ENCODE data around the gene RIMKLB. TPM values are rescaled to one million over a fixed set of nuclear protein-coding genes. Genes with fewer than 3 reads are reported as not detected.
"Not testable (repeated sequence)": the region's sequence is repeated elsewhere in the genome, so short reads cannot be mapped to it uniquely, and the experiment has no call there.

The RIMKLB gene
- total RNA-seq, 4 donors from 2014 or later: 36.5 to 49.7 (median 43.5) TPM

- Histone ChIP-seq H3K4me3 (no peak overlapping the region), H3K27ac (no peak overlapping the region), H3K4me1 (no peaks in the 10 kb centered on the region), H3K9me3 (no peaks in the 10 kb centered on the region), H3K27me3 (no peaks in the 10 kb centered on the region), H3K36me3 (no peaks in the 10 kb centered on the region)
- TF ChIP-seq POLR2AphosphoS5 (IDR thresholded peaks at IDR 0.05): no peak
- TF ChIP-seq POLR2A (IDR thresholded peaks at IDR 0.05): no peak
- no peak for TF ChIP-seq CTCF (IDR thresholded peaks at IDR 0.05)
- TF ChIP-seq EP300 (IDR thresholded peaks at IDR 0.05): no peak
- ATAC-seq: no peak
- 93 to 100% methylated on average over 3 of the region's 3 CpGs for WGBS, 2 donors (ENCODE audit: low coverage in 1 of 2)
These were observed 118.8 kb downstream of the RIMKLB start for GRCh38 chr12:8816448-8817050.

- TF ChIP-seq POLR2A (IDR thresholded peaks at IDR 0.05) (no peak), CTCF (IDR thresholded peaks at IDR 0.05) (no peak), POLR2AphosphoS5 (IDR thresholded peaks at IDR 0.05) (no peak), EP300 (IDR thresholded peaks at IDR 0.05) (no peak)
- Histone ChIP-seq H3K9me3 (no peaks in the 10 kb centered on the region), H3K4me1 (no peaks in the 10 kb centered on the region), H3K4me3 (no peak overlapping the region), H3K27me3 (no peaks in the 10 kb centered on the region), H3K27ac (peak overlapping the region in 1 of 4 donors; percentile 13), H3K36me3 (no peaks in the 10 kb centered on the region)
- ATAC-seq: peak; percentile 34
- whole genome bisulfite sequencing, 2 donors (ENCODE audit: low coverage in 1 of 2): 100% methylated on average over 1 of the region's 1 CpG; no CpG with 5 or more reads in 1 of the 2 donors
These were observed 120.1 kb downstream of the RIMKLB start for GRCh38 chr12:8817856-8818255.

- no peak for TF ChIP-seq POLR2AphosphoS5 (IDR thresholded peaks at IDR 0.05)
- TF ChIP-seq POLR2A (IDR thresholded peaks at IDR 0.05): no peak
- no peak for TF ChIP-seq EP300 (IDR thresholded peaks at IDR 0.05)
- TF ChIP-seq CTCF (IDR thresholded peaks at IDR 0.05): no peak
- H3K36me3 ChIP-seq: no peaks in the 10 kb centered on the region
- no peak for ATAC-seq
- H3K27me3 ChIP-seq: no peaks in the 10 kb centered on the region
- peaks cover 0 to 4% (median 0%) of the 10 kb centered on the region in 3 donors for H3K4me1 ChIP-seq
- WGBS, 2 donors (ENCODE audit: low coverage in 1 of 2): 85% methylated on average over 2 of the region's 2 CpGs; no CpG with 5 or more reads in 1 of the 2 donors
- no peak overlapping the region for H3K4me3 ChIP-seq
- H3K9me3 ChIP-seq: no peaks in the 10 kb centered on the region
- no peak overlapping the region for H3K27ac ChIP-seq
These were observed 120.7 kb downstream of the RIMKLB start for GRCh38 chr12:8818526-8818925.

GRCh38 chr12:8819666-8819980 lies 121.8 kb downstream of the RIMKLB start:
- Histone ChIP-seq H3K36me3 (no peaks in the 10 kb centered on the region), H3K4me1 (peaks cover 0 to 8% (median 0%) of the 10 kb centered on the region in 3 donors), H3K9me3 (no peaks in the 10 kb centered on the region), H3K27ac (no peak overlapping the region), H3K27me3 (no peaks in the 10 kb centered on the region), H3K4me3 (no peak overlapping the region)
- TF ChIP-seq EP300 (IDR thresholded peaks at IDR 0.05) (no peak), POLR2AphosphoS5 (IDR thresholded peaks at IDR 0.05) (no peak), CTCF (IDR thresholded peaks at IDR 0.05) (no peak), POLR2A (IDR thresholded peaks at IDR 0.05) (no peak)
- WGBS, 2 donors (ENCODE audit: low coverage in 1 of 2): 8 to 19% methylated on average over 4 to 5 of the region's 5 CpGs
- no peak for ATAC-seq

GRCh38 chr12:8820676-8821407 lies 123.1 kb downstream of the RIMKLB start:
- not testable (repeated sequence) for H3K27me3 ChIP-seq, H3K27ac ChIP-seq, H3K4me1 ChIP-seq, H3K9me3 ChIP-seq, ATAC-seq, H3K4me3 ChIP-seq, H3K36me3 ChIP-seq
- 95 to 100% methylated on average over 2 to 6 of the region's 8 CpGs for WGBS, 2 donors (ENCODE audit: low coverage in 1 of 2)
